Muscle layer of duodenum (tissue), 2 donors: ENCODE results near the gene STK32C.
"Not testable (repeated sequence)": the region's sequence is repeated elsewhere in the genome, so short reads cannot be mapped to it uniquely, and the experiment has no call there.

ENCODE experiments used
- H3K27ac ChIP-seq: one replicate; pipeline ENCODE4 v1.7.0; 2013; ENCODE audit warnings: mild to moderate bottlenecking, low read length
- H3K27me3 ChIP-seq: one replicate; pipeline ENCODE4 v1.7.0; 2013; ENCODE audit warnings: low read depth, mild to moderate bottlenecking, control low read depth, low read length
- H3K36me3 ChIP-seq, 2 donors: one replicate each; pipeline ENCODE4 v1.7.0; 2013; ENCODE audit warnings: low read length in 2 of 2, control low read depth in 1 of 2, mild to moderate bottlenecking in 1 of 2; ENCODE audit not compliant: insufficient read depth in 2 of 2, control insufficient read depth in 1 of 2
- H3K4me1 ChIP-seq, 2 donors: one replicate each; pipeline ENCODE4 v1.7.0; 2013; ENCODE audit warnings: low read length in 2 of 2, mild to moderate bottlenecking in 2 of 2, control low read depth in 1 of 2, moderate library complexity in 1 of 2; ENCODE audit not compliant: insufficient read depth in 2 of 2, control insufficient read depth in 1 of 2
- H3K4me3 ChIP-seq, 2 donors: one replicate each; pipeline ENCODE4 v1.7.0; 2013; ENCODE audit warnings: low read length in 2 of 2, low read depth in 1 of 2, mild to moderate bottlenecking in 1 of 2
- H3K9me3 ChIP-seq, 2 donors: one replicate each; pipeline ENCODE4 v1.7.0; 2013; ENCODE audit warnings: low read length in 2 of 2, control low read depth in 1 of 2, mild to moderate bottlenecking in 1 of 2; ENCODE audit not compliant: control insufficient read depth in 1 of 2
- donor health status: healthy.

The STK32C gene

DNA sequence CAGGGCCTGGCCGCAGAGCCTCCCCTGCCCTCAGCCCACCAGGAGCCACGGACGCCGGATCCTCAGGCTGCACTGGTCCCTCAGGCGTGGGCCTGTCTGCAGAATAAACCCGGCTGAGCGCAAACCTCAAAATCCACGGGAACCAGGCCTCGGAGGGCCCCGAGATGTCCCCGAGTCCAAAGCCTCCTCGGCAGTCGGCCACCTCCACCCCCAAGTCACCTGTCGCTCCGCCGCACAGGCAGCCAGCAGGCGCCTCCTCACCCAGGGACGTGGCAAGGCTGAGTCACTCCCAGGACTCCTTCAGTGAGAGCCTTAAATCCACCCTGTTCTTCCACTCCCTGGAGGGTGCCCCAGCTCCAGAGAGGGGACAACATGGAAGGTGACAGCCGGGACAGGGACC lies 33.2 kb downstream of the STK32C start:
- H3K36me3 ChIP-seq = no peaks in the 10 kb centered on the region
- peaks cover 0 to 18% of the 10 kb centered on the region in 2 donors for H3K4me1 ChIP-seq
- H3K4me3 ChIP-seq = no peak overlapping the region
- no peaks in the 10 kb centered on the region for H3K9me3 ChIP-seq
- no peaks in the 10 kb centered on the region for H3K27me3 ChIP-seq
- no peak overlapping the region for H3K27ac ChIP-seq

DNA sequence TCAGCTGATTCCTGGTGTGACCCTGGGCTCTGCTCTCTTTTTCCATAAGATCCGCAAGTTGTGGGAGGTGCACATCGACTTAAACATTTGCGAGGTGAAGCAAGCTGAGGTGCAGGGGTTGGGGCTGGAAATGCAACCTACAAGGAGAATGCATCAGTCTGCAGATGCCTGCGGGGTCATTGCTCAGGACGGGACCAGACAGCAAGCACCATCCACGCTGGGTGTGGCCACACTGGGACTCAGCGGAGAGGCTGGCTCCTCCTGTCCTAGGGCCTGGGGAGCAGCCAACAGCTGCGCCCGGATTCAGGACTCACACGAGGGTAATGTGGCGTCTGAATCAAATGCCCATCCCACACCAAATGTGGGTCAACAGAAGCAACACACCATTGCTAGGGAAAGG lies 33.8 kb downstream of the STK32C start:
- Histone ChIP-seq H3K27ac (no peak overlapping the region), H3K9me3 (no peaks in the 10 kb centered on the region), H3K4me1 (peaks cover 0 to 24% of the 10 kb centered on the region in 2 donors), H3K36me3 (no peaks in the 10 kb centered on the region), H3K27me3 (no peaks in the 10 kb centered on the region), H3K4me3 (no peak overlapping the region)

DNA sequence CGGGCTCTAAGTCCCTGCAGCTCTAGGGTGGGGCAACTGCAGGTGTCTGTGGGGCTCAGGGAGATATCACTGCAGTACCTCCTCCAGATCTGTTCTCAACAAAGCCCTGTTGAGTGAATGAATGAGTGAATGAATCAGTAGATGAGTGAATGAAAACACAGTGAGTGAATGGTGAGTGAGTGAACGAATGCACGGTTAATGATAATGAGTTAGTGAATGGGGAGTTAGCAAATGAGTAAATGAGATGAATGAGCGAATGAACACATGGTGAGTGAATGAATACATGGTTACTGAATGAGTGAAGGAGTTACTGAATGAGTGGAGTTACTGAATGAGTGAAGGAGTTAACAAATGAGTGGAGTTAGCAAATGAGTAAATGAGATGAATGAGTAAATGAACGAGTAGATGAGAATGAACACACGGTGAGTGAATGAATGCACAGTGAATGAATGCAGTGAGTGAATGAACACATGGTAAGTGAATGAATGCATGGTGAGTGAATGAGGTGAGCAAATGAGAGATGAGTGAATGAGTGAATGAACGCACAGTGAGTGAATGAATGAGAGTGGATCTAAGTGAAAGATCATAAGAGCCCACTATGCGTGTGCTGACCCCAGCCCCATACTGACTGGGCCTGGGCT lies 34.3 kb downstream of the STK32C start:
- Histone ChIP-seq H3K9me3 (no peaks in the 10 kb centered on the region), H3K36me3 (no peaks in the 10 kb centered on the region), H3K4me3 (no peak overlapping the region), H3K27me3 (no peaks in the 10 kb centered on the region), H3K27ac (no peak overlapping the region), H3K4me1 (peaks cover 0 to 24% of the 10 kb centered on the region in 2 donors)

DNA sequence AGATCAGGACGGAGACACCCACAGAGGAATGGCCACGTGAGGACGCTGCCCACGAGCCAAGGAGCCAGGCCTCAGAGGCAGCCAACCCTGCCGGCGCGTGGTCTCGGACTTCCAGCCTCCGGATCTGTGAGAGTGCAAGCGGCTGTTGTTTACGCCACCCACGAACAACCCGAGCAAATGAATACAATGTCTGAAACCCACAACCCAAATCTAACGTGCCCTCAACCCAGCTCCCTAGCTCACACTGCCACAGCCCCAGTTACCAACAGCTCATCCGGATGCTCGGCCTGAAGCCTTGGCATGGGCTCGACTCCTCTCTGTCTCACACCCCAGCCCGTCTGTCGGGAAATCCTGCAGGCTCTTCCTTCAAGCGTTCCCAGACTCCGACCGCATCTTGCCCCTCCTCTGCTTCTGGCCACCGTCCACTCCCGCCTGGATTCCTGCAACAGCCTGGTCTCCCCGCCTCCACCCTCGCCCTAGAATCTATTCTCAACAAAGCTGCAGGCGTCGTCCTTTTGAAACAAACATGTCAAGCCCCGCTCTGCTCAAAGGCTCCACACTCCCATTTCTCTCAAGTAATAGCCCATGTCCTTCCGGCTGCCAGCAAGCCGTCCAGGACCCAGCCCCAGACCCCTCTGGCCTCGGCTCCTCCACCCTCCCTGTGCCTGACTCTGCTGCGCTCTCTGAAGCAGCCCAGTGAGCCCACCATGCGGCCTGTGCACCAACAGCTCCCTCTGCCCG lies 35.3 kb downstream of the STK32C start:
- Histone ChIP-seq H3K27ac (no peak overlapping the region), H3K27me3 (no peaks in the 10 kb centered on the region), H3K4me1 (peaks cover 0 to 24% of the 10 kb centered on the region in 2 donors), H3K9me3 (no peaks in the 10 kb centered on the region), H3K36me3 (no peaks in the 10 kb centered on the region), H3K4me3 (no peak overlapping the region)

DNA sequence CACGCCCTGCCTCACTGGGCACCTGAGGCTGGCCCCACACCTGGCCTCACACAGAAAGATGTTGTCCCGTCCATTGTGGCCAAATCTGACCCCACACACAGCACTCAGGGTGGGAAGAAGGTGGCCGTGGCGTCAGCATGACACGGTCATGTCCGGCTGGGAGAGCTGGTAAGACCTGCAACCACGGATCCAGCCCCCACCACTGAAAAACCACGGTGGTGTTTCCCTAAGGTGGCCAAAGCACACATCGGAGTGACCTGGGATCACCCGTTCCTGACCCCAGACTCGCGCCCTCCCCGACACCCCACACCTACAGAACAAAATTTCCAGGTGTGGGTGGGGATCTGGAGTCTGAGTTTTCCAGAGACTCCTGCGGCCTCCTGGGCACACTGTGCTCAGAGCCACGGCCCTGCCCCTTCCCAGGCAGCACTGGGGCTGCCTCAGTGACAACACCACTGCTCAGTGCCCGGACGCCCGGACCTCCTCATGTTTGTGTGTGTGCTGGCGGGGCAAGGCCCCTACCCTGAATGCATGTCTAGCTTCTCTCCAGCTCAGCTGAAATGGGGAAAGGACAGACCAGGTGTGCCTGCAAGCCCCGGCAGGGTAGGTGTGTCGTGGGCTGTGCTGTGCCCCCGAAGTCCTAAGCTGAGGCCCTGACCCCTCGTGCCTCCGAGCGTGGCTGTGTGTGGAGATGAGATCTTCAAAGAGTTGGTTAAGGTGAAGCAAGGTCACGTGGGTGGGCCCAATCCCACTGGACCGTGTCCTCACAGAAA lies 36.1 kb downstream of the STK32C start:
- Histone ChIP-seq H3K27me3 (no peaks in the 10 kb centered on the region), H3K27ac (no peak overlapping the region), H3K9me3 (no peaks in the 10 kb centered on the region), H3K36me3 (no peaks in the 10 kb centered on the region), H3K4me3 (no peak overlapping the region), H3K4me1 (peaks cover 0 to 29% of the 10 kb centered on the region in 2 donors)

DNA sequence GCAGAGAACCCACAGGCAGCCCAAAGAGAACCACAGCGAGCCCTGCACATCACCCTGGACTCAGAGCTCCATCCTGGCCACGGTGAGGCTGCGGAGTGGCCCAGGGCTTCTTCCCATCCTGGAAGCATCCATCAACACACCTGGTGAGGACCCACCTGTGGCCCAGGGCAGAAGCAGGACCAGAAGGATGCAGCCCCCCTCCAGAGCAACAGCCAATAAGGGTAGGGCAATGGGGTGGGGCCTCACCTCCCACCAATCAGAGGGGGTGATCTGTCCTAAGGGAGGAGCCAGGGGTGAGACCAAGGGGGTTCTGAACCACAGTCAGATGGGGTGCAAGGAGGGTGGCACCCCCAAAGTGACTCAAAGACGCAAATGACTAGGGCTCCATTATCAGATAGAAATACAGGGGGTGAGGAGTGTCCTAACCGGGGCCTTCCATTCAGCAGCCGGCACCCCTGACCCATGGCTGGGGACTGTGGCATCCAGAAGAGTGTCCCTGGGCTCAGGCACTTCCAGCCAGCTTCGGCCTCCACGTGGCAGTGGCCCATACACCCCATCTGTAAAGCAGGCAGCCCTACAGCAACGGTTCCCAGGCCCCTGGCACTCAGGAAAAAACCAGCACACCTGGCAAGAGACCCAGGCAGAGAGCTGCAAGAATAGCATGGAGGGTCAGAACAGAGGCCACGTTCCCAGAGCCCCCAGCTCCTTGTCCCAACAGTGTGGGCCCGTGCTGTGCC lies 36.9 kb downstream of the STK32C start:
- Histone ChIP-seq H3K27ac (no peak overlapping the region), H3K4me1 (peaks cover 0 to 36% of the 10 kb centered on the region in 2 donors), H3K4me3 (no peak overlapping the region), H3K27me3 (no peaks in the 10 kb centered on the region), H3K36me3 (no peaks in the 10 kb centered on the region), H3K9me3 (no peaks in the 10 kb centered on the region)

DNA sequence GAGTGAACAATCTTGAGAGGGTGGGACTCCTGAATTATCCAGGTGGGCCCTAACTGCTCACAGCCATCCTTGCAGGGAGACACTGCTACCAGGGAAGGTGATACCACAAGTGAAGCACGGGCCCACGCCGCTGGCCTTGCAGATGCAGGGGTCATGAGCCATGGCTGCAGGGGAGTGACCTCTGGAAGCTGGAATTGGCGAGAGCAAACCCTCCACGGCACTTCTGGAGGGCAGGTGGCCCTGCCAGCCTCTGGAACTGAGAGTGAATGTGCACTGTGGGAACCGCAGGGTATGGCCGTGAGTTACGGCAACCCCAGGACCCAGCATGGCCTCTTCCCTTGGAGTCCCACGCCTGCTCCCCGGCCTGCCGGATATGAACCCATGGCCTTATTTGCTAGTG lies 37.5 kb downstream of the STK32C start:
- Histone ChIP-seq H3K27ac (no peak overlapping the region), H3K4me1 (peaks cover 0 to 43% of the 10 kb centered on the region in 2 donors), H3K27me3 (no peaks in the 10 kb centered on the region), H3K9me3 (no peaks in the 10 kb centered on the region), H3K4me3 (no peak overlapping the region), H3K36me3 (no peaks in the 10 kb centered on the region)

DNA sequence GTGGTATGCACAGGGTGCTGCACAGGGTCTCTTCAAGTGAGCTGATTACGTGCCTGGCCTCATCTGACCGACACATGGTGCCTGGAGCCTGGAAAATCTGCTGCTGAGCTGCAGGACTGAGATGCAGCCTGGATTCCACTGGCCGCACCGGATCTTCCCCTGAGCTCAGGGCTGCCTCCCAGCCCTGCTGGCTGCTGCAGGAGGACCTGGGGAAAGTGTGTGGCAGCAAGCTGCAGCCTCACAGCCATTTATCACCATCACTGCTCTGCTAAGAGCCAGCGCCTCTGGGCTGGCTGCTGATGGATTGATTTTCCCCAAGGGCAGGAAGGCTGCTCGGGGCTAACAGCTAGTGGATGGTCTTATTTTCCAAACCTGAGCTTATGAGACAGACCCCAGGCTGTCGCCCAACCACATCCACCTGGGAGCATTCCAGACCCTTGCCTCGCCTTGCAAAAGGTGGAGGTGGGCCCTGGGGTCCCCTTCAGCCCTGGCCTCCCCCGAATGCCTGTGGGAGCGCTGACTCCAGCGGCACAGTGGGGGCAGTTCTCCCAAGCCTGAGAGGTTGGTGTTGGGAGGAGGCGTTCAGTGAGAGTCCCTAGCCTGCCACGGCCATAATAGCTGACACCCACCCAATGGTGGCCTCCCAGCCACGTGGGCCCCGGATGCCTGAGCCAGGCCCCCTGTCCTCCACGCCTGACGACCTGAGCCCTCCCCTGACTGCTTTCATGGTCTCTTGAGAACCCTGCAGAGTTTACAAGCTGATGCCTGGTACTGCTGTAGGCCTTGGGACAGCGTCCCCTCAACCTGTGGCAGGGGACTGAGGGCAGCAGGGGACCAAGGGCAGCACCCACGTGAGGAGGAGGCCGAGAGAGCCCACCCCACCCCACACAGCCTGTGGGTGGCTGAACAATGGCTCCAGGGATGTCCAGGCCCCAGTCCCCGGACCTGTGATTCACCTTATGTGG lies 38.2 kb downstream of the STK32C start:
- no peaks in the 10 kb centered on the region for H3K27me3 ChIP-seq
- no peaks in the 10 kb centered on the region for H3K36me3 ChIP-seq
- H3K27ac ChIP-seq = no peak overlapping the region

DNA sequence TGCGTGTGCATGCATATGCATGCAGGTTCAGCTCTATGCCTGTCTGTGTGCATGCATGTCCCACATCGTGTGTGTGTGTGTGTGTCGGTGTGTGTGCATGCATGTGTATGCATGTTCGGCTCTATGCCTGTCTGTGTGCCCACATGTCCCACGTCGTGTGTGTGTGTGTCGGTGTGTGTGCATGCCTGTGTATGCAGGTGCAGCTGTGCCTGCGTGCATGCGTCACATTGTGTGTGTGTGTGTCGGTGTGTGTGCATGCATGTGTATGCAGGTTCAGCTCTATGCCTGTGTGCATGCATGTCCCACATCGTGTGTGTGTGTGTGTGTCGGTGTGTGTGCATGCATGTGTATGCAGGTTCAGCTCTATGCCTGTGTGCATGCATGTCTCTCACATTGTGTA lies 39.8 kb downstream of the STK32C start:
- not testable (repeated sequence) for H3K9me3 ChIP-seq, H3K27ac ChIP-seq, H3K4me3 ChIP-seq, H3K36me3 ChIP-seq, H3K27me3 ChIP-seq
- H3K4me1 ChIP-seq = peaks cover 0 to 41% of the 10 kb centered on the region in 2 donors

More for the DNA sequence above, 38.2 kb downstream of the STK32C start:
- H3K9me3 ChIP-seq = no peaks in the 10 kb centered on the region
- H3K4me1 ChIP-seq = peaks cover 0 to 44% of the 10 kb centered on the region in 2 donors
- no peak overlapping the region for H3K4me3 ChIP-seq

DNA sequence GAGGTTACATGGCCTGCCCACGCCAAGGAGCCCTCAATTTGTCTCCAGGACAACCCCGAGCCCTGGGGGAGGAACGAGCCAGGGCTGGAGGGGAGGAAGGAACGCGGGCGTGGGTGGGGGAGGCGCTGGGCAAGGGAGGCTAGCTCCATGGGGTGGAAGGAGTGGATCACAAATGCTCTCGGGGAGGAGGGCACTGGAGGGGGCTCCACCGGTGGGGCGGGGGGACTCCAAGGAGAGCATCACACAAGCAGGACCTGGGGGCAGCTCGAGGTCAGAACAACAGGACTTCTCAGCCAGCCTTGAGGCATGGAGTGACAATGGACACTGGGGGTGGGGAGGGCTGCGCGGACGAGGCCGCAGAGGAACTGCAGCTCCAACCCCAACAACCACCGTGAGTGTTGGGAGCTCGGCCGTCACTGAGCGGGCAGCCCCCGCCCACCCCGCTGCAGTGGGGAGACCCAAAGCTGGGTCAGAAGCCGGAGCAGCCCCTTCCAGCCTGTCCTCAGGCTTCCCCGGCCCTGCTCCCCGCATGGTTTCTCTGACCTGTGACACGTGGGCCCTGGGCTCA lies 41.1 kb downstream of the STK32C start:
- Histone ChIP-seq H3K4me3 (no peak overlapping the region), H3K27ac (no peak overlapping the region), H3K27me3 (no peaks in the 10 kb centered on the region), H3K4me1 (peaks cover 0 to 31% of the 10 kb centered on the region in 2 donors), H3K9me3 (no peaks in the 10 kb centered on the region), H3K36me3 (no peaks in the 10 kb centered on the region)
